Fibroblast of skin of right biceps (primary cell): ENCODE data around the gene C4orf46.
A peak's percentile ranks its signal among the peaks of the same experiment; 100 is the strongest.

Experiments
- DNase-seq: peaks from one replicate; pipeline ENCODE4 v3.0.0-alpha.2; 2013

Gene C4orf46

GRCh38 chr4:158649111-158649680, 22.5 kb downstream of the C4orf46 start:
- no peak for DNase-seq

- no peak for DNase-seq
Observed at GRCh38 chr4:158644760-158645159, 26.9 kb downstream of the C4orf46 start.

GRCh38 chr4:158644356-158644755, 27.3 kb downstream of the C4orf46 start:
- no peak for DNase-seq

GRCh38 chr4:158636619-158637018, 35.1 kb downstream of the C4orf46 start:
- no peak for DNase-seq

GRCh38 chr4:158630893-158631292, 40.8 kb downstream of the C4orf46 start:
- peak; percentile 61 for DNase-seq

GRCh38 chr4:158625544-158625943, 46.1 kb downstream of the C4orf46 start:
- no peak for DNase-seq

GRCh38 chr4:158624889-158625478, 46.7 kb downstream of the C4orf46 start:
- peak; percentile 49 for DNase-seq

GRCh38 chr4:158622251-158622650, 49.4 kb downstream of the C4orf46 start:
- DNase-seq = peak; percentile 31

- peak; percentile 6 for DNase-seq
Observed at GRCh38 chr4:158621729-158622128, 50.0 kb downstream of the C4orf46 start.

GRCh38 chr4:158617956-158618355, 53.7 kb downstream of the C4orf46 start:
- DNase-seq = no peak
